HL-60 (cell line): ENCODE results near the gene EPN3.

Source experiments
- DNase-seq, 2 experiments: peaks; one replicate each; pipeline ENCODE4 v3.0.0-alpha.2; 2010 to 2020; ENCODE audit warnings: low read depth in 1 of 2, low spot score in 1 of 2
- H3K27ac ChIP-seq: fragments of 250-450 bp; sonication (Bioruptor Pico); replicated peaks from 2 replicates; pipeline ENCODE4 v1.5.1; 2020; ENCODE audit warnings: mild to moderate bottlenecking, moderate library complexity
- H3K27me3 ChIP-seq: fragments of 250-450 bp; sonication (Bioruptor Pico); 2 replicates; pipeline ENCODE4 v1.5.1; 2021; ENCODE audit warnings: mild to moderate bottlenecking, moderate library complexity; ENCODE audit not compliant: insufficient read depth, poor library complexity, severe bottlenecking
- H3K4me3 ChIP-seq: replicated peaks from 2 replicates; pipeline ENCODE4 v1.5.1; 2011; ENCODE audit warnings: mild to moderate bottlenecking, control low read depth, low read length; ENCODE audit not compliant: insufficient read depth
- CTCF ChIP-seq: IDR thresholded peaks from one replicate; pipeline ENCODE4 v1.5.1; 2011; ENCODE audit warnings: low read length, control low read depth, inconsistent platforms; ENCODE audit not compliant: insufficient read depth
- GABPA ChIP-seq: IDR thresholded peaks from 2 replicates; pipeline ENCODE4 v1.6.1; 2012; ENCODE audit warnings: low read depth
- POLR2AphosphoS5 ChIP-seq: IDR thresholded peaks from 2 replicates; pipeline ENCODE4 v1.6.1; 2012; ENCODE audit warnings: low read depth
- REST ChIP-seq: IDR thresholded peaks from 2 replicates; pipeline ENCODE4 v1.6.1; 2012; ENCODE audit warnings: low read depth; ENCODE audit not compliant: insufficient replicate concordance
- SPI1 ChIP-seq: IDR thresholded peaks from 2 replicates; pipeline ENCODE4 v1.6.1; 2012; ENCODE audit warnings: low read depth, mild to moderate bottlenecking, borderline replicate concordance

EPN3 gene

GRCh38 chr17:50584116-50584515 lies 51.6 kb downstream of the EPN3 start:
- peaks cover 8% of the 10 kb centered on the region for H3K27me3 ChIP-seq
- no peak overlapping the region for H3K4me3 ChIP-seq
- TF ChIP-seq SPI1, result no peak
- no peak for TF ChIP-seq POLR2AphosphoS5
- TF ChIP-seq CTCF, result no peak
- no peak for TF ChIP-seq GABPA
- TF ChIP-seq REST, result no peak
- no peak overlapping the region for H3K27ac ChIP-seq
- DNase-seq, result no peak

DNA sequence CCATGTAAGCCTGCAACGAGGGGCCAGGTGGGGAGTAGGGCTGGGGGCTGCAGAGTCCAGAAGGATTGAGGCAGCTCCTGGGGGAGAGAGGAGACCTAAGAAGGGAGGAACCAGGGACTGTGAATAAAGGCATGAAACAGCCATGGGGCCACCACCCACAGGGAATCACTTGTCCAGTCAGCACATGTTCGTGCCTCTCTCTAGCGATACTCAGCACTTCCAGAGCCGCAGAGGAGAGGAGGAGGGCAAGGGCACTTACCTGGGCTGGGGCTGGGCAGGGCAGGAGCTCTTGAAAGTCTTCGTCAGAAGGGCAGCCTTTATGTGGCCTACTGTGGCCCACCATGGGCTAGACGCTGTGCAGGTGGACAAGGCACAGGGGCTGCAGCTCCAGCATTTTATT lies 52.2 kb downstream of the EPN3 start:
- no peak overlapping the region for H3K27ac ChIP-seq
- DNase-seq, result no peak
- H3K27me3 ChIP-seq, result peaks cover 8% of the 10 kb centered on the region
- TF ChIP-seq SPI1 (no peak), CTCF (no peak), POLR2AphosphoS5 (no peak), REST (no peak)
- H3K4me3 ChIP-seq, result no peak overlapping the region

DNA sequence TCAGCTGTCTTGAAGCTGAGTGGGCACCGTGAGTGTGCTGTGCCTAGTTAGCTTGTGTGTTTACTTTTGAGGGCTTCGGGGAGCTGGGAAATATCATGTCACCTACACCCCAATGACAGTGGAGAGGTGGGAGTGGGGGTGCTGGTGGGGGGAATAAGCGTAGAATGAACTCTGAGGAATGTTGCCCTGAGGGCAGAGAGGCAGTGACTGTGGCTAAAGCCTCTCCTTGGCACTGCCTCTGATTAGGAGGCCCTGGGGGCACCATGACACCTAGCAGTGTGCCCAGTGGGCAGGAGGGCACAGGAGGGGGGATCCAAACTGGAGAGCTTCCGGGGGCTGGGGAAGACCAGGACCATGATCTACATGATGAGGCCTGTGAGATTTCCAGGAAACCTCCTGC lies 52.8 kb downstream of the EPN3 start:
- no peak for TF ChIP-seq REST
- H3K4me3 ChIP-seq, result no peak overlapping the region
- no peak overlapping the region for H3K27ac ChIP-seq
- no peak for DNase-seq
- peaks cover 8% of the 10 kb centered on the region for H3K27me3 ChIP-seq

DNA sequence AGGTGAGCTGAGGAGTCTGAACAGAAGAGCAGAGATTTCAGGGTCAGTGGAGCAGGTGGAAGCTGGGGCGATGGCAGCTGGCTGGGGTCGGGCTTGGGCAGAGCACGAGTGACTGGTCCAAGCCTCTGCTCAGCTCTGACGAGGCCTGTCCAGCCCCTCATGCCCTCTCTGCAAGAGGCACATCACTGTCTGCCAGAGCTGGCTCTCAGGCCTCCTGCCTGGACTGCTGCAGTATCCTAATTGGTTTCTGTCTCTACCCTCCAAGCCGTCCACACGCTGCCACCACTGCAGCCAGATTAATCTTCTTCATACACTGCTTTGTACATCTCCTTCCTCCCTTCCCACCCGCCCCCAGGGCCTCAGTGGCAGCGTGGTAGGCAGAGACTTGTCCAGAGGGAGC lies 53.4 kb downstream of the EPN3 start:
- Histone ChIP-seq H3K27me3 (peaks cover 8% of the 10 kb centered on the region), H3K27ac (no peak overlapping the region), H3K4me3 (no peak overlapping the region)
- DNase-seq, result no peak
- no peak for TF ChIP-seq REST
- TF ChIP-seq CTCF, result no peak
- no peak for TF ChIP-seq SPI1
- TF ChIP-seq GABPA, result no peak
- no peak for TF ChIP-seq POLR2AphosphoS5
